CD4-positive, alpha-beta T cell (primary cell): ENCODE data around the gene NRXN3. TPM values are rescaled to one million over a fixed set of nuclear protein-coding genes. Genes with fewer than 3 reads are reported as not detected.

ENCODE experiments used
- ATAC-seq: fragments of 200-7000 bp; cut with Tn5 transposase; one replicate; pipeline ENCODE4 v1.10.0; 2022; ENCODE audit warnings: mild to moderate bottlenecking; ENCODE audit not compliant: poor library complexity
- CTCF ChIA-PET: fragments of 350-600 bp; sonication (Branson Sonifier 250); formaldehyde crosslinking; loops from one replicate; lab custom pipeline; 2021; ENCODE audit warnings: antibody characterized with exemption, inconsistent platforms; lab: Charles Lee
- POLR2A ChIA-PET: fragments of 350-600 bp; sonication (Branson Sonifier 250); formaldehyde crosslinking; loops from one replicate; lab custom pipeline; 2021; ENCODE audit warnings: antibody characterized with exemption, inconsistent platforms; lab: Charles Lee
- DNase-seq, 14 experiments: peaks; one replicate each; pipeline ENCODE4 v3.0.0-alpha.2; 2013 to 2020; ENCODE audit warnings: mixed read lengths in 2 of 14
- H3K27ac ChIP-seq, 2 donors: one replicate each; pipeline versions ENCODE4 v1.5.1 to v1.7.0; 2013; ENCODE audit warnings: low read length in 2 of 2, low read depth in 1 of 2, mild to moderate bottlenecking in 1 of 2
- H3K27me3 ChIP-seq, 2 experiments: 1 replicate in 1 of 2; 2 replicates in 1 of 2; pipeline versions ENCODE4 v1.6.1 to v1.7.0; 2013; ENCODE audit warnings: low read length in 2 of 2, control low read depth in 1 of 2, mild to moderate bottlenecking in 1 of 2, moderate library complexity in 1 of 2; ENCODE audit not compliant: insufficient read depth in 2 of 2, control insufficient read depth in 1 of 2
- H3K36me3 ChIP-seq: one replicate; pipeline ENCODE4 v1.6.1; 2013; ENCODE audit warnings: low read length, control low read depth; ENCODE audit not compliant: insufficient read depth
- H3K4me1 ChIP-seq: one replicate; pipeline ENCODE4 v1.6.1; 2013; ENCODE audit warnings: low read length, control low read depth; ENCODE audit not compliant: insufficient read depth
- H3K4me3 ChIP-seq: one replicate; pipeline ENCODE4 v1.5.1; 2013; ENCODE audit warnings: mild to moderate bottlenecking, low read length, moderate library complexity
- H3K9me3 ChIP-seq, 2 experiments: 1 replicate in 1 of 2; 2 replicates in 1 of 2; pipeline versions ENCODE4 v1.6.1 to v1.7.0; 2013; ENCODE audit warnings: low read length in 2 of 2, mild to moderate bottlenecking in 2 of 2, control low read depth in 1 of 2, moderate library complexity in 1 of 2; ENCODE audit not compliant: control insufficient read depth in 1 of 2, insufficient read depth in 1 of 2
- H3K27ac Mint-ChIP-seq: one replicate; pipeline ENCODE4 v1.8.0; 2020; ENCODE audit warnings: mixed read lengths
- H3K27me3 Mint-ChIP-seq: one replicate; pipeline ENCODE4 v1.8.0; 2021; ENCODE audit warnings: mixed read lengths
- H3K36me3 Mint-ChIP-seq: one replicate; pipeline ENCODE4 v1.8.0; 2021; ENCODE audit warnings: low read depth, mixed read lengths
- H3K4me1 Mint-ChIP-seq: one replicate; pipeline ENCODE4 v1.8.0; 2021; ENCODE audit warnings: low read depth, mixed read lengths
- H3K4me3 Mint-ChIP-seq: one replicate; pipeline ENCODE4 v1.8.0; 2020; ENCODE audit warnings: mild to moderate bottlenecking, mixed read lengths
- H3K9me3 Mint-ChIP-seq: one replicate; pipeline ENCODE4 v1.8.0; 2020; ENCODE audit warnings: mixed read lengths
- CTCF ChIP-seq: fragments of 200-600 bp; IDR thresholded peaks from one replicate; pipeline ENCODE4 v1.8.0; 2022; ENCODE audit warnings: antibody characterized with exemption, mild to moderate bottlenecking
- intact Hi-C, 2 experiments: fragments of 100-400 bp; cut with DNase I in 1 of 2; cut with micrococcal nuclease in 1 of 2; formaldehyde crosslinking; loops; one replicate each; pipeline versions ENCODE4 v1.15.1 to v1.9.0; 2023 to 2025; cut with DNase I, micrococcal nuclease
- total RNA-seq, 174 experiments: library from RNA in 2 of 174; stranded (reverse) in 2 of 174; gene quantifications; one replicate each; pipeline ENCODE4 v1.2.3 and lab custom pipeline; 2021 to 2026

The NRXN3 gene
- total RNA-seq, 2 experiments from 2014 or later = not detected

GRCh38 chr14:79412822-79413221 is 1242.6 kb downstream of the NRXN3 start:
- Histone ChIP-seq H3K27ac (no peak overlapping the region), H3K4me3 (no peak overlapping the region), H3K36me3 (no peaks in the 10 kb centered on the region), H3K9me3 (no peaks in the 10 kb centered on the region), H3K4me1 (no peaks in the 10 kb centered on the region), H3K27me3 (no peaks in the 10 kb centered on the region)
- ChIA-PET CTCF (no interaction called here), POLR2A (no interaction called here)
- no peaks in the 10 kb centered on the region for H3K4me1 Mint-ChIP-seq
- H3K36me3 Mint-ChIP-seq = no peaks in the 10 kb centered on the region
- intact Hi-C loops = no loop called here
- ATAC-seq (no peak), DNase-seq (no peak)
- H3K9me3 Mint-ChIP-seq = no peaks in the 10 kb centered on the region
- no peak overlapping the region for H3K4me3 Mint-ChIP-seq
- H3K27ac Mint-ChIP-seq = no peak overlapping the region
- no peaks in the 10 kb centered on the region for H3K27me3 Mint-ChIP-seq
- TF ChIP-seq CTCF = no peak

- CTCF ChIA-PET = no interaction called here
- intact Hi-C loops = no loop called here
- POLR2A ChIA-PET = no interaction called here
These were observed 1243.7 kb downstream of the NRXN3 start for GRCh38 chr14:79413734-79414428.

GRCh38 chr14:79415726-79416125 is 1245.6 kb downstream of the NRXN3 start:
- DNase-seq = no peak
- no peak for TF ChIP-seq CTCF
- Histone ChIP-seq H3K4me3 (no peak overlapping the region), H3K9me3 (no peaks in the 10 kb centered on the region), H3K36me3 (no peaks in the 10 kb centered on the region), H3K4me1 (no peaks in the 10 kb centered on the region), H3K27ac (no peak overlapping the region), H3K27me3 (no peaks in the 10 kb centered on the region)
- H3K27ac Mint-ChIP-seq = no peak overlapping the region
- peaks cover 5% of the 10 kb centered on the region for H3K9me3 Mint-ChIP-seq
- CTCF ChIA-PET = no interaction called here
- no peaks in the 10 kb centered on the region for H3K4me1 Mint-ChIP-seq
- H3K4me3 Mint-ChIP-seq = no peak overlapping the region
- no peak for ATAC-seq
- no peaks in the 10 kb centered on the region for H3K36me3 Mint-ChIP-seq
- intact Hi-C loops = no loop called here
- POLR2A ChIA-PET = no interaction called here
- H3K27me3 Mint-ChIP-seq = no peaks in the 10 kb centered on the region

More at GRCh38 chr14:79413734-79414428, 1243.7 kb downstream of the NRXN3 start:
- no peak overlapping the region for H3K27ac Mint-ChIP-seq
- no peaks in the 10 kb centered on the region for H3K36me3 Mint-ChIP-seq
- H3K9me3 ChIP-seq = no peaks in the 10 kb centered on the region
- no peaks in the 10 kb centered on the region for H3K27me3 Mint-ChIP-seq
- H3K36me3 ChIP-seq = no peaks in the 10 kb centered on the region
- H3K4me1 Mint-ChIP-seq = no peaks in the 10 kb centered on the region
- peaks cover 4% of the 10 kb centered on the region for H3K9me3 Mint-ChIP-seq
- no peaks in the 10 kb centered on the region for H3K4me1 ChIP-seq
- no peak for TF ChIP-seq CTCF
- DNase-seq (no peak), ATAC-seq (no peak)
- no peak overlapping the region for H3K27ac ChIP-seq
- no peak overlapping the region for H3K4me3 ChIP-seq
- no peak overlapping the region for H3K4me3 Mint-ChIP-seq
- no peaks in the 10 kb centered on the region for H3K27me3 ChIP-seq
